PC-3 (cell line): ENCODE measurements around the gene GRK3. TPM values are rescaled to one million over a fixed set of nuclear protein-coding genes. Genes with fewer than 3 reads are reported as not detected.
A peak's percentile ranks its signal among the peaks of the same experiment; 100 is the strongest.
"Not testable (repeated sequence)": the region's sequence is repeated elsewhere in the genome, so short reads cannot be mapped to it uniquely, and the experiment has no call there.

ENCODE experiments used
- ATAC-seq: fragments of 200-7000 bp; cut with Tn5 transposase; 2 replicates; pipeline ENCODE4 v1.9.1; 2020; ENCODE audit warnings: mild to moderate bottlenecking, moderate library complexity
- BruUV-seq: library from RNA; stranded (reverse); fragments of 400-500 nt; replicated peaks from 2 replicates; lab custom pipeline; 2021; lab: Mats Ljungman, UMichigan
- CTCF ChIA-PET: fragments of 300-600 bp; sonication (Branson Sonifier 250); formaldehyde crosslinking; loops from one replicate; lab custom pipeline; 2022; ENCODE audit warnings: antibody characterized with exemption; lab: Charles Lee
- POLR2A ChIA-PET: fragments of 300-600 bp; sonication (Branson Sonifier 250); formaldehyde crosslinking; loops from one replicate; lab custom pipeline; 2022; ENCODE audit warnings: antibody characterized with exemption; ENCODE audit not compliant: unreplicated experiment; lab: Charles Lee
- DNase-seq: peaks from one replicate; pipeline ENCODE4 v3.0.0-alpha.2; 2015
- H2AFZ ChIP-seq: fragments of 300-600 bp; sonication (generic); 2 replicates; pipeline ENCODE4 v1.6.0; 2016; ENCODE audit warnings: antibody characterized with exemption, low read length
- H3F3A ChIP-seq: fragments of 300-600 bp; sonication (generic); one replicate; pipeline ENCODE4 v1.6.0; 2017; ENCODE audit warnings: antibody characterized with exemption, low read length, control low read depth, mild to moderate bottlenecking; ENCODE audit not compliant: unreplicated experiment
- H3K27ac ChIP-seq: fragments of 300-600 bp; sonication (generic); 2 replicates; pipeline ENCODE4 v1.5.1; 2016; ENCODE audit warnings: mild to moderate bottlenecking, low read length
- H3K27me3 ChIP-seq: fragments of 300-600 bp; sonication (generic); 2 replicates; pipeline ENCODE4 v1.6.1; 2016; ENCODE audit warnings: low read length, mixed read lengths
- H3K36me3 ChIP-seq: fragments of 300-600 bp; sonication (generic); 2 replicates; pipeline ENCODE4 v1.6.1; 2016; ENCODE audit warnings: low read depth, mixed run types, low read length, mixed read lengths
- H3K4me1 ChIP-seq: fragments of 300-600 bp; sonication (generic); 2 replicates; pipeline ENCODE4 v1.5.1; 2016; ENCODE audit warnings: low read length; ENCODE audit not compliant: insufficient read depth
- H3K4me2 ChIP-seq: fragments of 300-600 bp; sonication (generic); 2 replicates; pipeline ENCODE4 v1.6.0; 2016; ENCODE audit warnings: low read length
- H3K4me3 ChIP-seq: fragments of 300-600 bp; sonication (generic); 2 replicates; pipeline ENCODE4 v1.5.1; 2016; ENCODE audit warnings: mild to moderate bottlenecking, low read length, mixed read lengths
- H3K79me2 ChIP-seq: fragments of 300-600 bp; sonication (generic); 2 replicates; pipeline ENCODE4 v1.6.1; 2017; ENCODE audit warnings: low read length, mixed read lengths
- H3K9ac ChIP-seq: fragments of 300-600 bp; sonication (generic); 2 replicates; pipeline ENCODE4 v1.6.0; 2016; ENCODE audit warnings: mild to moderate bottlenecking, low read length
- H3K9me2 ChIP-seq: fragments of 300-600 bp; sonication (generic); replicated peaks from 2 replicates; pipeline ENCODE4 v1.6.1; 2016; ENCODE audit warnings: mixed run types, low read length, mixed read lengths
- H3K9me3 ChIP-seq: fragments of 300-600 bp; sonication (generic); 2 replicates; pipeline ENCODE4 v1.6.1; 2016; ENCODE audit warnings: low read length, mixed read lengths
- H4K20me1 ChIP-seq: fragments of 300-600 bp; sonication (generic); 2 replicates; pipeline ENCODE4 v1.6.1; 2016; ENCODE audit warnings: low read length, mixed read lengths
- EZH2 ChIP-seq: fragments of 300-600 bp; sonication (generic); IDR thresholded peaks from one replicate; pipeline ENCODE4 v1.6.1; 2017; ENCODE audit warnings: antibody characterized with exemption, mild to moderate bottlenecking, low read length; ENCODE audit not compliant: unreplicated experiment
- EZH2phosphoT487 ChIP-seq: fragments of 300-600 bp; sonication (generic); IDR thresholded peaks from 2 replicates; pipeline ENCODE4 v1.6.1; 2018; ENCODE audit warnings: mild to moderate bottlenecking, antibody characterized with exemption, low read length, borderline replicate concordance
- intact Hi-C: fragments of 100-400 bp; cut with micrococcal nuclease; formaldehyde crosslinking; loops from 2 replicates; pipeline ENCODE4 v1.9.0; 2023
- total RNA-seq: library from RNA; depleted of rRNA; stranded (reverse); fragments of >200 nt; gene quantifications from 2 replicates; pipeline ENCODE4 v1.2.3, GENCODE V29; 2014
- TF ChIP-seq, protein P1 (sequence below): fragments of 300-600 bp; sonication (generic); conservative IDR thresholded peaks from 2 replicates; pipeline ENCODE4 v1.5.1; 2017; ENCODE audit warnings: antibody characterized with exemption, low read depth, mild to moderate bottlenecking, low read length

Gene GRK3
- total RNA-seq, 1 experiment from 2014 or later, result under 0.01 TPM

DNA sequence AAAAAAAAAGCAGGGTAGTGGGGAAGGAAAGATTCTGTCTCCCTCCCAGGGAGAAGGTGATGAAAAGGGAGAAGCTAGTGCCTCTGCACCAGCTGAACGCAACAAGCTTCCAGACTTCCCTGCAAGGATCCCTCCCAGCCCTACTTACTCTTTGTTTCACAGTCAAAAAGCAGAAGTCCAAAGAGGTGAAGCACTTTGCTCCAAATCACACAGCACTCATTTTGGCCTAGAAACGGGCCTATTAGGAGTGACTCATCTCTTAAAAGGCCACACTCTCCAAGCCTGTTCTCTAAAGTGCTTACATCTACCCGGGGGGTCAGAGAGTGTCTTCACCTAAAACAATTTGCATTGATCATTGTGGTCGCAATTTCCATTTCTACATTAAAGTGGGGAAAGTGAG, 17.7 kb upstream of the GRK3 start:
- CTCF ChIA-PET, result no interaction called here
- TF ChIP-seq EZH2phosphoT487 (no peak), EZH2 (no peak)
- TF ChIP-seq, protein P1, sequence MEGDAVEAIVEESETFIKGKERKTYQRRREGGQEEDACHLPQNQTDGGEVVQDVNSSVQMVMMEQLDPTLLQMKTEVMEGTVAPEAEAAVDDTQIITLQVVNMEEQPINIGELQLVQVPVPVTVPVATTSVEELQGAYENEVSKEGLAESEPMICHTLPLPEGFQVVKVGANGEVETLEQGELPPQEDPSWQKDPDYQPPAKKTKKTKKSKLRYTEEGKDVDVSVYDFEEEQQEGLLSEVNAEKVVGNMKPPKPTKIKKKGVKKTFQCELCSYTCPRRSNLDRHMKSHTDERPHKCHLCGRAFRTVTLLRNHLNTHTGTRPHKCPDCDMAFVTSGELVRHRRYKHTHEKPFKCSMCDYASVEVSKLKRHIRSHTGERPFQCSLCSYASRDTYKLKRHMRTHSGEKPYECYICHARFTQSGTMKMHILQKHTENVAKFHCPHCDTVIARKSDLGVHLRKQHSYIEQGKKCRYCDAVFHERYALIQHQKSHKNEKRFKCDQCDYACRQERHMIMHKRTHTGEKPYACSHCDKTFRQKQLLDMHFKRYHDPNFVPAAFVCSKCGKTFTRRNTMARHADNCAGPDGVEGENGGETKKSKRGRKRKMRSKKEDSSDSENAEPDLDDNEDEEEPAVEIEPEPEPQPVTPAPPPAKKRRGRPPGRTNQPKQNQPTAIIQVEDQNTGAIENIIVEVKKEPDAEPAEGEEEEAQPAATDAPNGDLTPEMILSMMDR, result no peak
- DNase-seq (no peak), ATAC-seq (no peak)
- Histone ChIP-seq H4K20me1 (no peaks in the 10 kb centered on the region), H3K4me1 (no peaks in the 10 kb centered on the region), H3K9me2 (no peaks in the 10 kb centered on the region), H3K9me3 (no peaks in the 10 kb centered on the region), H3K36me3 (no peaks in the 10 kb centered on the region), H3K79me2 (no peaks in the 10 kb centered on the region), H2AFZ (no peak overlapping the region), H3F3A (no peaks in the 10 kb centered on the region), H3K27ac (no peak overlapping the region), H3K4me3 (no peak overlapping the region), H3K4me2 (no peak overlapping the region), H3K27me3 (no peaks in the 10 kb centered on the region), H3K9ac (no peak overlapping the region)
- no TSS peak for BruUV-seq
- intact Hi-C loops, result no loop called here
- POLR2A ChIA-PET, result no interaction called here

DNA sequence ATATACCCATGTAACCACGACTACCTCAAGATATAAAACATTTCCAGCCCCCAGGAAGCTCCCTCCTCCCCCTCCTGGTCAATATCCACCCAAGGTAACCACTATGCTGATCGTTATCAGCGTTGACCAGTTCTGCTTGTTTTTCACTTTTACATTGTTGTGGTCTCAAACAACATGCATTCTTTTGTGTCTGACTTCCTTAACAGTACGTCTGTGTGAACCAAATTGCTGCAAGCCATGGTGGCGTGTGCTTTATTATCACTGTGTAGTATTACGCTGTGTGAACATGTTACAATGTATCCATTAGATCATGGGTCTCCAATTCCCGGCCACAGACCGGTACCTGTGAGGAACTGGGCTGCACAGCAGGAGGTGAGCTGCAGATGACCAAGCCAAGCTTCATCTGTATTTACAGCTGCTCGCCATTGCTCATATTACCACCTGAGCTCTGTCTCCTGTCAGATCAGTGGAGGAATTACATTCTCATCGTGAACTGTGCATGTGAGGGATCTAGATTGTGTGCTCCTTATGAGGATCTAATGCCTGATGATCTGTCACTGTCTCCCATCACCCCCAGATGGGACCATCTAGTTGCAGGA, 15.5 kb upstream of the GRK3 start:
- H3K27ac ChIP-seq, result no peak overlapping the region
- no peak overlapping the region for H3K9ac ChIP-seq
- no peaks in the 10 kb centered on the region for H3K27me3 ChIP-seq
- no peak overlapping the region for H3K4me3 ChIP-seq
- H3K4me1 ChIP-seq, result no peaks in the 10 kb centered on the region
- H3K36me3 ChIP-seq, result no peaks in the 10 kb centered on the region
- ATAC-seq (no peak), DNase-seq (peak; percentile 3)
- no peak overlapping the region for H2AFZ ChIP-seq
- CTCF ChIA-PET, result no interaction called here
- TF ChIP-seq EZH2phosphoT487, result no peak
- TF ChIP-seq EZH2, result no peak
- TF ChIP-seq, protein P1, result no peak
- H4K20me1 ChIP-seq, result no peaks in the 10 kb centered on the region
- no TSS peak for BruUV-seq
- POLR2A ChIA-PET, result no interaction called here
- H3K79me2 ChIP-seq, result no peaks in the 10 kb centered on the region
- no peaks in the 10 kb centered on the region for H3K9me3 ChIP-seq
- H3K9me2 ChIP-seq, result no peaks in the 10 kb centered on the region
- intact Hi-C loops, result no loop called here
- H3F3A ChIP-seq, result no peaks in the 10 kb centered on the region
- H3K4me2 ChIP-seq, result no peak overlapping the region

- H3K4me2 ChIP-seq, result no peak overlapping the region
- TF ChIP-seq EZH2phosphoT487 (no peak), EZH2 (no peak)
- no peak overlapping the region for H3K9ac ChIP-seq
- no peaks in the 10 kb centered on the region for H4K20me1 ChIP-seq
- no peak overlapping the region for H2AFZ ChIP-seq
- no peak overlapping the region for H3K4me3 ChIP-seq
- BruUV-seq, result no TSS peak
- ChIA-PET CTCF (no interaction called here), POLR2A (no interaction called here)
- H3K9me3 ChIP-seq, result no peaks in the 10 kb centered on the region
- H3K36me3 ChIP-seq, result no peaks in the 10 kb centered on the region
- no peak for DNase-seq
- H3K27ac ChIP-seq, result no peak overlapping the region
- H3F3A ChIP-seq, result no peaks in the 10 kb centered on the region
- H3K9me2 ChIP-seq, result no peaks in the 10 kb centered on the region
- no peak for ATAC-seq
- no peaks in the 10 kb centered on the region for H3K79me2 ChIP-seq
- intact Hi-C loops, result no loop called here
- no peaks in the 10 kb centered on the region for H3K27me3 ChIP-seq
- no peaks in the 10 kb centered on the region for H3K4me1 ChIP-seq
Observed at GRCh38 chr22:25551396-25551795, 13.1 kb upstream of the GRK3 start.

- BruUV-seq, DNase-seq, H3K27ac ChIP-seq, ATAC-seq, H3K79me2 ChIP-seq, H3K4me3 ChIP-seq, POLR2A ChIA-PET, H3K27me3 ChIP-seq, H3F3A ChIP-seq, H3K9me2 ChIP-seq, H3K9me3 ChIP-seq, H3K4me2 ChIP-seq, H3K9ac ChIP-seq, CTCF ChIA-PET, H3K36me3 ChIP-seq, H2AFZ ChIP-seq, intact Hi-C loops, H4K20me1 ChIP-seq, H3K4me1 ChIP-seq: not testable (repeated sequence)
Observed at GRCh38 chr22:25552405-25552804, 12.1 kb upstream of the GRK3 start.
